NK-92 (cell line): Measurements from ENCODE around the gene OASL.

Experiments used
- DNase-seq: peaks from one replicate; lab custom pipeline; 2025; ENCODE audit not compliant: unreplicated experiment; lab: John Stamatoyannopoulos, UW

The OASL gene

GRCh38 chr12:120992989-120993388, 46.1 kb downstream of the OASL start:
- no peak for DNase-seq

DNA sequence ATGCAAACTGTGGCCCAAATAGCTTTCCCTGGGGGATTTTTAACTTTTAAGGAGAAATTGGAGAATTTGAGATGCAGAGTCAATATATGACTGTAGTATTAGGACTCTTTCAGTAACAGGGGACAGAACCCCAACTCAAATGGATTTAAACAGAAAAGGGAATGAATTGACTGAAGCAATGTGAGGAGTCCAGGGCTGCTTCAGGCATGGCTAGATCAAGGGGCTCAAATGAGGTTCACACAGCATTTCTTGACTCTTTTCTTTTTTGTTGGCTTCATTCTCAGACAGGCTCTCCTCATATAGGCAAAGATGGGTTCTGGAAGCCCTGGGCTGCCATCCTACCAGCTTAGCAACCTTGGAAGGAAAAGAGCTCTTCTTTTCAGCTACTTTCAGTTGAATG, 47.1 kb downstream of the OASL start:
- no peak for DNase-seq

GRCh38 chr12:120990487-120991055, 48.5 kb downstream of the OASL start:
- DNase-seq = no peak

- DNase-seq = no peak
Measured at GRCh38 chr12:120989687-120990086, 49.4 kb downstream of the OASL start.

DNA sequence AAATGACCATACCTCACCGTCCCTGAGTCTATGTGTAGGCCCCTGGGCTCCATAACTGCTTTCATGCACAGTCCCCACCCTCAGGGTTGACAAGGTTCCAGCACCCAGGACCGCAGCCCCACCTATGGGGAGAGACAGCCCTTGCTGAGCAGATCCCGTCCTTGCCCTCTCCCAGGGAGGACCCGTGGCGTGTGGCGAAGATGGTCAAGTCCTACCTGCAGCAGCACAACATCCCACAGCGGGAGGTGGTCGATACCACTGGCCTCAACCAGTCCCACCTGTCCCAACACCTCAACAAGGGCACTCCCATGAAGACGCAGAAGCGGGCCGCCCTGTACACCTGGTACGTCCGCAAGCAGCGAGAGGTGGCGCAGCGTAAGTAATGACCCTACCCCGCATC, 50.4 kb downstream of the OASL start:
- no peak for DNase-seq

- no peak for DNase-seq
Measured at GRCh38 chr12:120988234-120988633, 50.8 kb downstream of the OASL start.

DNA sequence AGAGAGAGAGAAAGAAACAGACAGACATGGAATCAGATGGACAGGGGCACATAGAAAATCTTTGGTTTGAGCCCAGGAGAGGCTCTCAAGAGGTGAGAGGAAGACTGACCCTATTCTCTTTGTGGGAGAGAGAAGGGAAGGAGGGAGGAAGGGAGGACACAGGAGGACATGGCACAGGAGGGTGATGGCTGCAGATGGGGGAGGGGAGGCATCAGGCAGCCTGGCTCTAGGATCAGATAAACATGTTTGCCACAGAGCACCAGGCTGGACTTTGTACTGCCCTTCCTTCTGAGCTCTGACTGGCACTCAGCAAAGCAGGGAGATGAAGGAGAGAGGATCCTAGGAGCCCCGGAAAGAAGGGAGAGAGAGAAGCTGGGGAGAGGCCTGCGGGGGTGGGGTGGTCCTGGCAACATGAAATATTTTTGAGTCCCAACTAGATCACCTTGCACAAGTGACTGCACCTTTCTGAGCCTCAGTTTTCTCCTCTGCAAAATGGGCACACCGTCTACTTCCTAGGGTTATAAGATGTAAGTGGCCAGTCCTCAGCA, 54.6 kb downstream of the OASL start:
- DNase-seq = no peak

DNA sequence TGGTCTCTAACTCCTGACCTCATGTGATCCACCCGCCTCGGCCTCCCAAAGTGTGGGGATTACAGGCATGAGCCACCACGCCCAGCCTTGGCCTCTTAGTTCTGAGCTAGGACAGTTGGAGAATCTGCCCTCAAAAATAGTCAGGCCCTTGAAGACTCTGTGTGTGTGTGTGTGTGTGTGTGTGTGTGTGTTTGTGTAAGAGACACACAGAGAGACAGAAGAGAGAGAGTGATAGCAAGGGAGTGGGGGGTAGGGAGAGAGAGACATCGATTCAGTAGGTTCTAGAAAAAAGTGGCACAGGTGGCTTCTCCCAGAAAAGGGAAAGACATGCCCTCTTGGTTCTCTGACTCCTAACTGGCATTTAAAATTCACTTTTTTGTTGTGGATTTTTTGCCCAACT, 55.3 kb downstream of the OASL start:
- no peak for DNase-seq

DNA sequence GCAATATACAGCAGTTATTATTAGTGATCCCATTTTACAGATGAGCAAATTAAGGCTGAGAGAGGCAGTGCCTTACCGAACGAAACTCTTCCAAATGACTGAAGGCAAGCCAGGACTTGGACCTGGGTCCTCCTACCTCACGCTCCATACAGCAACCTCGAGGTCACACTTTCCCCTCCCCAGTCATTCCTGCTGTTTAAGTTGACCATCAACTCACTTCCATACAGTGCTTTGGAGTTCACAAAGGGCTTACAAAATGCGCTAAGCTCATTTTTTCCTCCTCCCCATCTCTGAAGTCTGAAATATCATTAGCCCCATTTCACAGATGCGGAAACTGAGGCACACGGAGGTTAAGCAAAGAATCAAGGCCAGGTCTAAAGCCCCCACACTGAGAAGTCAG, 56.4 kb downstream of the OASL start:
- DNase-seq = no peak

- DNase-seq = no peak
Measured at GRCh38 chr12:120981407-120981941, 57.6 kb downstream of the OASL start.

GRCh38 chr12:120980800-120981368, 58.2 kb downstream of the OASL start:
- DNase-seq = no peak

DNA sequence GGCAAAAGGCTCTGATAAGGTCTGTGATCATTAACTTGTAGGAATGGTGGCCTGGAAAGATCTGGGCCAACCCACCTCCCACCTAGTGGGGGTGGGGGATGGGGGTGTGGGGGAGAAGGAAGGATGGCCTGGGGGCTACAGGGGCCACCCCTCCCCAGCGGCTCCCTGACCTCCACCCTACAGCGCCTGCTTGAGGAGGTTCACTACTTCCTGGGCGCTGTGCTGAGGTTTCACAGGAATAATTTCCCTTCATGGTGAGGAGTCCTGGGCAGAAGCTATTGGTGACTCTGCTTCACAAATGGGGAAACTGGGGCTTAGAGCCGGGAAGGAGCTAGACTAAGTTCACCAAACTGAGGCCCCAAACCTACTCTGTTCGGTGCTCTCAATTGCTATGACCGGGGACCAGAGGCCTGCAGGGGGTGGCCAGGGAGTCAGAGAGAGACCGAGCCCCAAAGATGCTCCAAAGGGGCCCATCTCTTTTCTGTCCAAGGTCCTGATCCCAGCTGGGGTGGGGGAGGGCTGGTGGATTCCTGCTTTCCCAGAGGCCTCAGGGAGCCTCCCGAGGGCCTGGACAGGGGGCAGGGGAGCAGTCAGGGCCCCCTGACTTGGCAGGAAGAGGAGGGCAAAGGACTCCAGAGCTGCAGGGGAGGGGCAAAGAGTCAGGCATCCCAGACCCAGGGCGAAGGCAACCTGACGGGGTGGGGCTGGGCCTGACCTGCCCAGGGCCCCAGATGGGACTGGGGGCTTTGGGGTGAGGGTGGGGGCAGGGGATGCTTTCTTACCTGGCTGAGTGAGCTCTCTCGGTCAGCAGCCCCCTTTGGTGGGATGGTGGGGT, 59.0 kb downstream of the OASL start:
- no peak for DNase-seq

- no peak for DNase-seq
Measured at GRCh38 chr12:120979220-120979861, 59.7 kb downstream of the OASL start.

DNA sequence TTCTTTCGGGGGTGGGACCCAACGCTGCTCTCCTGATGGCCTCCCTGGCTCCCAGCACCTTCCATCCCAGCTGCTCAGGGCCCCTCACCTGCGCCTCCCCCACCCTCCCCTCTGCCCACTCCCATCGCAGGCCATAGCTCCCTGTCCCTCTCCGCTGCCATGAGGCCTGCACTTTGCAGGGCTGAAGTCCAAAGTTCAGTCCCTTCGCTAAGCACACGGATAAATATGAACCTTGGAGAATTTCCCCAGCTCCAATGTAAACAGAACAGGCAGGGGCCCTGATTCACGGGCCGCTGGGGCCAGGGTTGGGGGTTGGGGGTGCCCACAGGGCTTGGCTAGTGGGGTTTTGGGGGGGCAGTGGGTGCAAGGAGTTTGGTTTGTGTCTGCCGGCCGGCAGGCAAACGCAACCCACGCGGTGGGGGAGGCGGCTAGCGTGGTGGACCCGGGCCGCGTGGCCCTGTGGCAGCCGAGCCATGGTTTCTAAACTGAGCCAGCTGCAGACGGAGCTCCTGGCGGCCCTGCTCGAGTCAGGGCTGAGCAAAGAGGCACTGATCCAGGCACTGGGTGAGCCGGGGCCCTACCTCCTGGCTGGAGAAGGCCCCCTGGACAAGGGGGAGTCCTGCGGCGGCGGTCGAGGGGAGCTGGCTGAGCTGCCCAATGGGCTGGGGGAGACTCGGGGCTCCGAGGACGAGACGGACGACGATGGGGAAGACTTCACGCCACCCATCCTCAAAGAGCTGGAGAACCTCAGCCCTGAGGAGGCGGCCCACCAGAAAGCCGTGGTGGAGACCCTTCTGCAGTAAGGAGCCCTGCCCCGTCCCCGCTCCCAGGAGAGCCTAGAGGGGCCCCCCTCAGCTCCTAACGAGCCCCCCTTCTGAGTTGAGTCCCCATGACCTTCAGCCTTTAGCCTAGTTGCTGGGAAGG, 60.5 kb downstream of the OASL start, which contains the start of gene HNF1A:
Gene HNF1A, plus strand, starts transcription at position 248 of the 924 bp plus-strand sequence. Its CDS starts 226 bp downstream, at position 474.
- DNase-seq = no peak

DNA sequence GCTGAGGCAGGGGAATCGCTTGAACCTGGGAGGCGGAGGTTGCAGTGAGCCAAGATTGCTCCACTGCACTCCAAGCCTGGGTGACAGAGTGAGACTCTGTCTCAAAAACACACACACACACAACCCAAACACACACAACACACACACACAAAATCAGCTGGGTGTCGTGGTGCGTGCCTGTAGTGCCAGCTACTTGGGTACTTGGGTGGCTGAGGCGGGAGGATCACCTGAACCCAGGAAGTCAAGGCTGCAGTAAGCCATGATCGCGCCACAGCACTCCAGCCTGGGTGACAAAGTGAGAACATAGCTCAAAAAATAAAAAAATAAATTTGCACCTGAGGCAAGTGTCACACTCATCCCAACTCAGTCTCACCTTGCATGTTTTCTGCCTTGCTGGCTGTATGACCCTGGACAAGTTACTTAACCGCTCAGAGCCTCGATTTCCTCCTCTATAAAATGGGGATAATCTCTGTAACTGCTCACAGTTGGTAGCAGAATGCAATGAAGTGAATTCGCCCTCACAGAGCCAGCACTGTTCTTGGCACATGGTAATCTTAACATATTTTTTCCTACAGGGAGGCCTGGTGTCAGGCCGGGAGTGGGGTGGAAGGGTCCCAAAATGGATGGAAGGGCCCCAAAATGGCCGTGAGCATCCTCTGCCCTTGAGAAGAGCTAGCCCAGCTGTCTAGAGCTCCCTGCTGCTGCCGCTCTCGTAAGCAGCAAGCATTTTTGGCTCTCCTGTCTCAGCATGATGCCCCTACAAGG, 61.3 kb downstream of the OASL start:
- no peak for DNase-seq

DNA sequence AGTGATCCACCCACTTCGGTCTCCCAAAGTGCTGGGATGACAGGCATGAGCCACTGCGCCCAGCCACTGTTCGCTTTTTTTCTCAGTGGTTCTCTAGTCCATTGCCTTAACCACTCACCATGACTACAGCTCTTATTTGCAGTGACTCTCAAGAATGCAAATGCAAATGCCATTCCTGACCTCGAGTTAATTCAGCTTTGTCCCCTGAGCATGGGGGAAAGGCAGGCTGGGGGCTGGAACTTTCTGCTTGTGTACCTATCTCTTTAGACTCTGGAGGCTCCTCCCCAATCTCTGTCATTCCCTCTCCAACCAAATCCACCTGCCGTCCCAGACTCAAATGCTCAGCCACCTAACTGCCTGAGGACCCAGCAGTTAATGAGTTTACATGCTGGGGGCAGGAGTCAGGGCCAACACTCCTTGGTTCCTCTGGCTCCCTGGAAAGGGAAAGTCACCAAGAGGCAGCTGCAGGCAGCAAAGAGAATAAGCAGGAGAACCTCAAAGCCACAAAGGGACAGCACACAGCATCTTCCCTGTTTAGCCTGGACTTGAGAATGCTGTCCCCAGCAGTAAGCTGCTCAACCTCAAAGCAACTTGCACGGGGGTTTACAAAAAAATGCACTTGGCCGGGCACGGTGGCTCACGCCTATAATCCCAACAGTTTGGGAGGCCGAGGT, 66.0 kb downstream of the OASL start:
- no peak for DNase-seq

GRCh38 chr12:120971299-120972180, 67.5 kb downstream of the OASL start:
- no peak for DNase-seq

DNA sequence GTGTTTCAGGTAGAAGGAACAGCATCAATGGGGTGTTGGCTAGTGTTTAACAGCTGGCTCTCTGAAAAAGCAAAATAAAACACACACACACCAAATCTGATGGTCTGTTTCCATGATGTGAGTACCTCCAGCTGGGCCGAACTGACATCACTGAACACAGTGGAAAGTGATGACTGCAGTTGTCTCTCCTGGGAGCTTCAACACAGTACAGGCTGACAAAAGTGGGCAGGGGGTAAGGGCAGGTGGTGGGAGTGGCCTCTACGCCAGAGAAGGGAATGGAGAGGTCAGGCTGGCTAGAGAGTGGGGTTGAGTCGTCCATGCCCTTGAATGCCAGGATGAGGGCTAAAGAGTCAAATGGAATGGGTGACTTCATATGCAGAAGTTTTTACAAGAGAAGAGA, 68.7 kb downstream of the OASL start:
- no peak for DNase-seq
